H9 (cell line): ENCODE data around the gene MKI67. TPM values are rescaled to one million over a fixed set of nuclear protein-coding genes. Genes with fewer than 3 reads are reported as not detected.

Experiments used
- DNase-seq: peaks from one replicate; pipeline ENCODE4 v3.0.0-alpha.2; 2017
- H2AFZ ChIP-seq: one replicate; pipeline ENCODE4 v1.6.1; 2013; ENCODE audit warnings: mild to moderate bottlenecking, low read length, control low read depth, moderate library complexity
- H2AK5ac ChIP-seq: 2 replicates; pipeline ENCODE4 v1.6.1; 2013; ENCODE audit warnings: low read length, control low read depth, mixed read lengths; ENCODE audit not compliant: insufficient read length
- H2BK120ac ChIP-seq: one replicate; pipeline ENCODE4 v1.6.1; 2013; ENCODE audit warnings: low read depth, mild to moderate bottlenecking, low read length, control low read depth, inconsistent platforms; ENCODE audit not compliant: poor library complexity, severe bottlenecking
- H2BK12ac ChIP-seq: 2 replicates; pipeline ENCODE4 v1.6.1; 2013; ENCODE audit warnings: low read length, control low read depth, mixed read lengths, low read depth; ENCODE audit not compliant: insufficient read length
- H2BK15ac ChIP-seq: 2 replicates; pipeline ENCODE4 v1.6.1; 2013; ENCODE audit warnings: low read depth, low read length, control low read depth
- H2BK20ac ChIP-seq: one replicate; pipeline ENCODE4 v1.6.1; 2013; ENCODE audit warnings: low read depth, mild to moderate bottlenecking, low read length, control low read depth, inconsistent platforms; ENCODE audit not compliant: poor library complexity, severe bottlenecking
- H2BK5ac ChIP-seq: 2 replicates; pipeline ENCODE4 v1.6.1; 2013; ENCODE audit warnings: low read length, control low read depth, mixed read lengths; ENCODE audit not compliant: insufficient read length
- H3K14ac ChIP-seq: 2 replicates; pipeline ENCODE4 v1.6.1; 2013; ENCODE audit warnings: low read length, control low read depth; ENCODE audit not compliant: insufficient read depth
- H3K18ac ChIP-seq: 2 replicates; pipeline ENCODE4 v1.6.1; 2013; ENCODE audit warnings: low read depth, mild to moderate bottlenecking, mixed read lengths, low read length, control low read depth; ENCODE audit not compliant: insufficient read length
- H3K23ac ChIP-seq: 2 replicates; pipeline ENCODE4 v1.6.1; 2013; ENCODE audit warnings: low read length, control low read depth, mixed read lengths, low read depth; ENCODE audit not compliant: insufficient read length
- H3K23me2 ChIP-seq: 2 replicates; pipeline ENCODE4 v1.6.1; 2013; ENCODE audit warnings: low read depth, mild to moderate bottlenecking, mixed read lengths, low read length, control low read depth; ENCODE audit not compliant: insufficient read length, poor library complexity, severe bottlenecking
- H3K27ac ChIP-seq: 2 replicates; pipeline ENCODE4 v1.5.1; 2013; ENCODE audit warnings: low read length, control low read depth, mixed read lengths, low read depth; ENCODE audit not compliant: insufficient read length
- H3K27me3 ChIP-seq: 2 replicates; pipeline ENCODE4 v1.6.1; 2013; ENCODE audit warnings: low read length, control low read depth, inconsistent platforms; ENCODE audit not compliant: insufficient read depth
- H3K4ac ChIP-seq: 2 replicates; pipeline ENCODE4 v1.6.1; 2013; ENCODE audit warnings: low read depth, mild to moderate bottlenecking, control low read depth, inconsistent platforms, low read length, moderate library complexity
- H3K4me1 ChIP-seq: 2 replicates; pipeline ENCODE4 v1.6.1; 2013; ENCODE audit warnings: low read length, control low read depth, inconsistent platforms; ENCODE audit not compliant: insufficient read depth
- H3K4me2 ChIP-seq: 2 replicates; pipeline ENCODE4 v1.6.1; 2013; ENCODE audit warnings: low read length, control low read depth, mixed read lengths; ENCODE audit not compliant: insufficient read length, insufficient read depth
- H3K56ac ChIP-seq: 2 replicates; pipeline ENCODE4 v1.6.1; 2013; ENCODE audit warnings: low read depth, mild to moderate bottlenecking, mixed read lengths, low read length, control low read depth; ENCODE audit not compliant: insufficient read length
- H3K79me1 ChIP-seq: 2 replicates; pipeline ENCODE4 v1.6.1; 2013; ENCODE audit warnings: low read depth, mild to moderate bottlenecking, moderate library complexity, low read length, control low read depth, inconsistent platforms; ENCODE audit not compliant: insufficient read depth, poor library complexity, severe bottlenecking
- H3K79me2 ChIP-seq: 2 replicates; pipeline ENCODE4 v1.6.1; 2013; ENCODE audit warnings: low read length, control low read depth, inconsistent platforms; ENCODE audit not compliant: insufficient read depth
- H3K9ac ChIP-seq: 2 replicates; pipeline ENCODE4 v1.6.1; 2013; ENCODE audit warnings: low read length, control low read depth, mixed read lengths; ENCODE audit not compliant: insufficient read length; ENCODE audit errors: extremely low read depth
- H3K9me3 ChIP-seq: one replicate; pipeline ENCODE4 v1.6.1; 2013; ENCODE audit warnings: low read depth, low read length, inconsistent platforms; ENCODE audit not compliant: control insufficient read depth
- H3T11ph ChIP-seq: one replicate; pipeline ENCODE4 v1.6.1; 2013; ENCODE audit warnings: mild to moderate bottlenecking, low read length, control low read depth, inconsistent platforms
- H4K20me1 ChIP-seq: one replicate; pipeline ENCODE4 v1.6.1; 2013; ENCODE audit not compliant: control insufficient read depth, insufficient read length, insufficient read depth
- H4K5ac ChIP-seq: 2 replicates; pipeline ENCODE4 v1.6.1; 2013; ENCODE audit warnings: low read depth, mild to moderate bottlenecking, mixed read lengths, low read length, control low read depth; ENCODE audit not compliant: insufficient read length
- H4K8ac ChIP-seq: replicated peaks from 2 replicates; pipeline ENCODE4 v1.6.1; 2013; ENCODE audit warnings: low read length, control low read depth, mixed read lengths, low read depth; ENCODE audit not compliant: insufficient read length
- H4K91ac ChIP-seq: 2 replicates; pipeline ENCODE4 v1.6.1; 2013; ENCODE audit warnings: low read depth, mild to moderate bottlenecking, moderate library complexity, mixed read lengths, low read length, control low read depth; ENCODE audit not compliant: insufficient read length
- H3K27ac Mint-ChIP-seq, 3 experiments: 2 replicates in 2 of 3; 3 replicates in 1 of 3; pipeline ENCODE4 v1.8.0; 2020 to 2021; ENCODE audit warnings: mixed read lengths in 3 of 3, mild to moderate bottlenecking in 1 of 3, moderate library complexity in 1 of 3
- H3K27me3 Mint-ChIP-seq: 2 replicates; pipeline ENCODE4 v1.8.0; 2021; ENCODE audit warnings: low read depth, mild to moderate bottlenecking, moderate library complexity, mixed read lengths
- H3K36me3 Mint-ChIP-seq, 3 experiments: 2 replicates in 2 of 3; 3 replicates in 1 of 3; pipeline ENCODE4 v1.8.0; 2020 to 2021; ENCODE audit warnings: low read depth in 3 of 3, mixed read lengths in 3 of 3; ENCODE audit not compliant: insufficient read depth in 1 of 3
- H3K4me1 Mint-ChIP-seq, 2 experiments: 2 replicates each; pipeline ENCODE4 v1.8.0; 2020; ENCODE audit warnings: mixed read lengths in 2 of 2
- H3K4me3 Mint-ChIP-seq, 2 experiments: 2 replicates in 1 of 2; 3 replicates in 1 of 2; pipeline ENCODE4 v1.8.0; 2020 to 2021; ENCODE audit warnings: mild to moderate bottlenecking in 2 of 2, mixed read lengths in 2 of 2, moderate library complexity in 1 of 2
- H3K9me3 Mint-ChIP-seq, 2 experiments: 2 replicates in 1 of 2; 3 replicates in 1 of 2; pipeline ENCODE4 v1.8.0; 2020; ENCODE audit warnings: mild to moderate bottlenecking in 2 of 2, mixed read lengths in 2 of 2, moderate library complexity in 1 of 2
- WGBS: extraction: QIAGEN DNeasy Blood & Tissue Kit; methylation state at CpG from one replicate; pipeline ENCODE4 v1.1.7; 2013; ENCODE audit warnings: missing lambda C conversion rate, low lambda C conversion rate, mixed read lengths; ENCODE audit not compliant: insufficient read length; ENCODE audit errors: extremely low coverage; 5-methylcytosine and 5-hydroxymethylcytosine counted together
- total RNA-seq: library from RNA; stranded (reverse); gene quantifications from 2 replicates; pipeline ENCODE4 v1.2.1, GENCODE V29; 2021
- TF ChIP-seq, protein P1 (sequence below): fragments of 200-600 bp; sonication (generic); conservative IDR thresholded peaks from 3 replicates; pipeline ENCODE4 v1.8.0; 2021; ENCODE audit warnings: antibody characterized with exemption, mild to moderate bottlenecking

Gene MKI67
- total RNA-seq, 1 experiment from 2014 or later: 108 TPM

DNA sequence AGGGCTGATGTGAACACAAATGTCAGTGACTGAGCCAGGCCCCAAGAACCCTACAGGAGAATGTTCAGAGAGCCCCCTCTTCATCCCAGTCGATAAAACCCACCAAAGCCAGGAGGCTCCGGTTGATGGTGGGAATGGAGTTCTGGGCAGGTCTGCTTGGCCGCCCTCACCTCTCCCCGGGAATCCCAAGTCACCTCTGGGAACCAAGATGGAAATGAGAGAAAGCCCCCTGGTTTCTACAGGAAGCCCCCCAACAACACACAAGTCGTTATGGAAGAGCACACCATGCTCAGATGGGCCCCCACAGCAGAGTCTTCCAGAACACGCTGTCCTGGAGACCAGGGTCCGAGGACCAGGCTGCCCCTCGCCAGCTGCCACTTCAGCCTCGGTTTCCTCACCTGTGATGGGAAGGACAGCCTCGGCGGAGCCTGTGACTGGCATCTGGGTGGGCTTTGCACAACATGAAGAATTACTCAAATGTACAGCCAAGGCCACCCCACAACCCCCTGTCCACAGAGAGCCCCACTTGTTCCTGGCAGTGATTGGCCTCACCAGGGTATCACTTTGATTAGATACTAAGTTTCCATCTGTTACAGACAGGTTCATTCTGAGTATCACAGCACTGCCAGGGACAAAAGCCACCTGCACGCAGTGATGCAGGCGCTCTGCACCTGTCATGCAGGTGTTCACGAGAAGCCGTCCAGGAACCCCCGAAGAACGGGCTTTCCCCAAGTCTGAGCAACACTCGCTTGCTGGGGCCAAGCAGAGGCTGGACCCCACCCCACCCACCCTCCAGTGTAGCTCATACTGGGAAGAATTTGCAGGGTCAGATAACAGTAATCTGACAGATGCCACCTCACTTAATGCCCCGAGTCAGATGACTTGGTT, 57.6 kb downstream of the MKI67 start:
- WGBS: no CpG with 5 or more reads among the region's 19 CpGs
- no peaks in the 10 kb centered on the region for H3K23me2 ChIP-seq

More for the DNA sequence above, 57.6 kb downstream of the MKI67 start:
- Histone ChIP-seq H3K79me2 (no peaks in the 10 kb centered on the region), H3K9ac (no peak overlapping the region), H3K18ac (no peak overlapping the region), H2BK20ac (no peak overlapping the region), H3K4me2 (no peak overlapping the region), H4K8ac (no peak overlapping the region), H4K5ac (no peak overlapping the region), H2AK5ac (no peak overlapping the region), H3K56ac (no peak overlapping the region), H3K27ac (no peak overlapping the region), H3K14ac (no peak overlapping the region), H4K20me1 (no peaks in the 10 kb centered on the region), H3K4me1 (no peaks in the 10 kb centered on the region), H2AFZ (no peak overlapping the region), H2BK5ac (no peak overlapping the region), H2BK15ac (no peak overlapping the region), H3K27me3 (no peaks in the 10 kb centered on the region), H3T11ph (no peak overlapping the region), H2BK120ac (no peak overlapping the region), H2BK12ac (no peak overlapping the region), H3K4ac (no peak overlapping the region), H3K23ac (no peak overlapping the region), H3K9me3 (no peaks in the 10 kb centered on the region), H3K79me1 (no peaks in the 10 kb centered on the region), H4K91ac (no peak overlapping the region)
- TF ChIP-seq, protein P1, sequence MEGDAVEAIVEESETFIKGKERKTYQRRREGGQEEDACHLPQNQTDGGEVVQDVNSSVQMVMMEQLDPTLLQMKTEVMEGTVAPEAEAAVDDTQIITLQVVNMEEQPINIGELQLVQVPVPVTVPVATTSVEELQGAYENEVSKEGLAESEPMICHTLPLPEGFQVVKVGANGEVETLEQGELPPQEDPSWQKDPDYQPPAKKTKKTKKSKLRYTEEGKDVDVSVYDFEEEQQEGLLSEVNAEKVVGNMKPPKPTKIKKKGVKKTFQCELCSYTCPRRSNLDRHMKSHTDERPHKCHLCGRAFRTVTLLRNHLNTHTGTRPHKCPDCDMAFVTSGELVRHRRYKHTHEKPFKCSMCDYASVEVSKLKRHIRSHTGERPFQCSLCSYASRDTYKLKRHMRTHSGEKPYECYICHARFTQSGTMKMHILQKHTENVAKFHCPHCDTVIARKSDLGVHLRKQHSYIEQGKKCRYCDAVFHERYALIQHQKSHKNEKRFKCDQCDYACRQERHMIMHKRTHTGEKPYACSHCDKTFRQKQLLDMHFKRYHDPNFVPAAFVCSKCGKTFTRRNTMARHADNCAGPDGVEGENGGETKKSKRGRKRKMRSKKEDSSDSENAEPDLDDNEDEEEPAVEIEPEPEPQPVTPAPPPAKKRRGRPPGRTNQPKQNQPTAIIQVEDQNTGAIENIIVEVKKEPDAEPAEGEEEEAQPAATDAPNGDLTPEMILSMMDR: no peak
- no peak for DNase-seq
- H3K36me3 Mint-ChIP-seq: peaks cover 4 to 8% (median 6%) of the 10 kb centered on the region in 3 experiments; a peak in 6 of 7 replicates
- peaks cover 5% of the 10 kb centered on the region in 2 experiments; a peak in 2 of 5 replicates for H3K9me3 Mint-ChIP-seq
- peaks cover 11% of the 10 kb centered on the region for H3K27me3 Mint-ChIP-seq
- no peak overlapping the region for H3K27ac Mint-ChIP-seq
- no peak overlapping the region for H3K4me3 Mint-ChIP-seq
- peaks cover 15 to 16% of the 10 kb centered on the region in 2 experiments for H3K4me1 Mint-ChIP-seq
